ACHN (cell line): ENCODE measurements around the gene BIN1.

ENCODE experiments used
- DNase-seq: peaks from one replicate; pipeline ENCODE4 v3.0.0-alpha.2; 2015
- in situ Hi-C: cut with HindIII; loops from 2 replicates; pipeline ENCODE4 v1.10.0; 2017; ENCODE audit warnings: low sequenced_read_pairs, low pct_ligation_motif_present, low pct_unique_long_range_greater_than_20kb

Gene BIN1

DNA sequence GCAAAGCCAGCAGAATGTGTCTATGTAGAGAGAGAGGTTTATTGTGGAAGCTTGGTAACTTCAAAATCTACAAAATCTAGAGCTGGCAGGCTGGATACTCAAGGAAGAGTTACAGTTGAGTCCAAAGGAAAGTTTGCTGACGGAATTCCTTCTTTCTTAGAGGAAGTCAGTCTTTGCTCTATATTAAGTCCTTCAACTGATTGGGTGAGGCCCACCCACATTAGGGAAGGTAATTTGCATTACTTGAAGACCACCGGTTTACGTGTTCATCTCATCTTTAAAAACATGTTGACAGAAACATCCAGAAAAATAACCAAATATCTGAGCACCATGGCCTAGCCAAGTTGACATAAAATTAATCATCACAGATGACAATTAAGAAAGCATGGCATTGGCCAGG lies 106.8 kb downstream of the BIN1 start:
- DNase-seq = no peak
- in situ Hi-C loops = no loop called here

DNA sequence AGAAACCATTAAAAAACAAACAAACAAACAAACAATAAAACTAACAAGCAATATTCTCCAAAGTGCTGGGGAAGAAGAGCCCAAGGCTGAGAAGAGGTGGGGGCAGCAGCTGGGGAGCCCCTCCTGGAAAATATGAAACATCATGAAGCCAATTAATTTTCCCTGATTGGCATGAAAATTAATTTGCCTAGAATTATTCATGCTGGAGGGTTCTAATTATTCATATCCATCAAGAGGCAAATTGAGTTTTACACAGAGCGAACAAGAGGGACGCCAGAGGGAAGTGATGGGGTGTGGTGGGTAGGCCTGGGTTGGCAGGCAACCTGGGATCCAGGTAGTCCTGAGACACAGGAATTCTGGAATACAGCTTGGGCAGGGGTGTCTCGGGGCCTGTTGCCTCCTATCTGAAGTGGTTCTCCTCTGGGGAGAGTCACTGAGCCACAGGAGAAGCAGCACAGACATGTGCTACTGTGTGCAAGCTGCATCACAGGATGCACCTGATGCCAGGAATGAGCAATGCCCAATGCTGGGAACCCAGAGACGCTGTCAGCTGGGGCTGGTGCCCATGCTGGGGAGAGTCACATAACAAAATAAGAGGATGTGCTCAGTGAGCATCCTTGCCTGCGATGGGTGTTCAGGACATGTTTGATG lies 107.7 kb downstream of the BIN1 start:
- no peak for DNase-seq
- in situ Hi-C loops = no loop called here

DNA sequence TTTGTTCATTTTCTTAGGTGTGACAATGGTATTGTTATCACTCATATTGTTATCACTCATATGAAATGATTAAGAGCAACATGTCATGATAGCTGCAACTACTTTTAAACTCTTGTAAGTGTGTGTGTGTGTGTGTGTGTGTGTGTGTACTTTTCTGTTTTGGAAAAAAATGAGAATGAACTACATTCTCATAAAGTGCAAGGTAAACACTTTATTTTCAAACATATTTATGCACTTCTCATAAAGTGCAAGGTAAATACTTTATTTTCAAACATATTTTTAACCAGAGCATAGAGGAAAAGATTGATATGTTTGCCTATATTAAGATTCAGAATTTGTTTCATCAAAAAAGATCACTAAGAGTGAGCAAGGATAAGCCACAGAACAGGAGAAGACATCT lies 108.5 kb downstream of the BIN1 start:
- in situ Hi-C loops = no loop called here
- no peak for DNase-seq
